Astrocyte (in vitro differentiated cells and primary cell): ENCODE measurements around the gene ZNF653. TPM values are rescaled to one million over a fixed set of nuclear protein-coding genes. Genes with fewer than 3 reads are reported as not detected.

Experiments
- DNase-seq: peaks from one replicate; pipeline ENCODE4 v3.0.0-alpha.2; 2010; ENCODE audit warnings: low read depth
- FAIRE-seq: peaks from 2 replicates; lab custom pipeline; 2011; peaks lifted over from hg19 to GRCh38; lab: Jason Lieb, UNC
- H2AFZ ChIP-seq: 2 replicates; pipeline ENCODE4 v1.6.0; 2012; ENCODE audit warnings: low read depth, low read length, inconsistent platforms
- H3K27ac ChIP-seq: 2 replicates; pipeline ENCODE4 v1.5.1; 2011; ENCODE audit warnings: low read depth, low read length, inconsistent platforms
- H3K27me3 ChIP-seq: 2 replicates; pipeline ENCODE4 v1.6.0; 2011; ENCODE audit warnings: low read length, inconsistent platforms; ENCODE audit not compliant: insufficient read depth
- H3K36me3 ChIP-seq: 2 replicates; pipeline ENCODE4 v1.5.1; 2011; ENCODE audit warnings: low read length, inconsistent platforms; ENCODE audit not compliant: insufficient read depth
- H3K4me1 ChIP-seq: 2 replicates; pipeline ENCODE4 v1.5.1; 2011; ENCODE audit warnings: low read length, inconsistent platforms; ENCODE audit not compliant: insufficient read depth
- H3K4me2 ChIP-seq: 2 replicates; pipeline ENCODE4 v1.6.0; 2012; ENCODE audit warnings: low read length, inconsistent platforms
- H3K4me3 ChIP-seq: 2 replicates; pipeline ENCODE4 v1.5.1; 2011; ENCODE audit warnings: low read depth, mild to moderate bottlenecking, low read length, inconsistent platforms; ENCODE audit not compliant: insufficient read depth
- H3K79me2 ChIP-seq: 2 replicates; pipeline ENCODE4 v1.6.0; 2012; ENCODE audit warnings: mild to moderate bottlenecking, low read length, inconsistent platforms; ENCODE audit not compliant: insufficient read depth
- H3K9ac ChIP-seq: 2 replicates; pipeline ENCODE4 v1.6.0; 2012; ENCODE audit warnings: mild to moderate bottlenecking, low read length, inconsistent platforms
- H3K9me3 ChIP-seq: 2 replicates; pipeline ENCODE4 v1.5.1; 2012; ENCODE audit warnings: low read depth, mild to moderate bottlenecking, low read length, inconsistent platforms; ENCODE audit not compliant: insufficient read depth
- H4K20me1 ChIP-seq: 2 replicates; pipeline ENCODE4 v1.6.0; 2012; ENCODE audit warnings: low read length, inconsistent platforms; ENCODE audit not compliant: insufficient read depth
- H3K27ac Mint-ChIP-seq: one replicate; pipeline ENCODE4 v1.8.0; 2021; ENCODE audit warnings: mild to moderate bottlenecking, mixed read lengths; ENCODE audit not compliant: unreplicated experiment
- H3K27me3 Mint-ChIP-seq: one replicate; pipeline ENCODE4 v1.8.0; 2021; ENCODE audit warnings: low read depth, mixed read lengths; ENCODE audit not compliant: unreplicated experiment
- H3K36me3 Mint-ChIP-seq: one replicate; pipeline ENCODE4 v1.8.0; 2021; ENCODE audit warnings: low read depth, mixed read lengths; ENCODE audit not compliant: unreplicated experiment
- H3K4me1 Mint-ChIP-seq: one replicate; pipeline ENCODE4 v1.8.0; 2021; ENCODE audit warnings: low read depth, mixed read lengths; ENCODE audit not compliant: unreplicated experiment
- H3K4me3 Mint-ChIP-seq: one replicate; pipeline ENCODE4 v1.8.0; 2021; ENCODE audit warnings: mild to moderate bottlenecking, moderate library complexity, mixed read lengths; ENCODE audit not compliant: unreplicated experiment
- H3K9me3 Mint-ChIP-seq: one replicate; pipeline ENCODE4 v1.8.0; 2021; ENCODE audit warnings: mild to moderate bottlenecking, mixed read lengths; ENCODE audit not compliant: unreplicated experiment
- CTCF ChIP-seq: IDR thresholded peaks from 2 replicates; pipeline ENCODE4 v1.5.1; 2011; ENCODE audit warnings: low read depth, mild to moderate bottlenecking, inconsistent platforms, low read length, moderate library complexity; ENCODE audit not compliant: insufficient read depth
- EZH2 ChIP-seq: IDR thresholded peaks from 2 replicates; pipeline ENCODE4 v1.6.1; 2012; ENCODE audit warnings: mild to moderate bottlenecking, low read length, inconsistent platforms; ENCODE audit not compliant: insufficient read depth
- total RNA-seq: library from RNA; stranded (reverse); gene quantifications from 2 replicates; pipeline ENCODE4 v1.2.1, GENCODE V29; 2021

Gene ZNF653
- total RNA-seq, 1 donor from 2014 or later, result 7.6 TPM

GRCh38 chr19:11446271-11446651, 59.4 kb downstream of the ZNF653 start:
- FAIRE-seq (no peak), DNase-seq (no peak)
- H3K4me1 Mint-ChIP-seq, result no peaks in the 10 kb centered on the region
- Histone ChIP-seq H4K20me1 (peaks cover 27% of the 10 kb centered on the region), H3K36me3 (peaks cover 8% of the 10 kb centered on the region), H3K9ac (no peak overlapping the region), H3K4me3 (no peak overlapping the region), H2AFZ (no peak overlapping the region), H3K27ac (no peak overlapping the region), H3K9me3 (no peaks in the 10 kb centered on the region), H3K4me1 (no peaks in the 10 kb centered on the region), H3K4me2 (no peak overlapping the region), H3K79me2 (no peaks in the 10 kb centered on the region), H3K27me3 (no peaks in the 10 kb centered on the region)
- peaks cover 2% of the 10 kb centered on the region for H3K36me3 Mint-ChIP-seq
- TF ChIP-seq CTCF, result no peak
- TF ChIP-seq EZH2, result no peak
- H3K9me3 Mint-ChIP-seq, result peaks cover 1% of the 10 kb centered on the region
- no peaks in the 10 kb centered on the region for H3K27me3 Mint-ChIP-seq
- no peak overlapping the region for H3K4me3 Mint-ChIP-seq
- H3K27ac Mint-ChIP-seq, result no peak overlapping the region

GRCh38 chr19:11445141-11445540, 60.5 kb downstream of the ZNF653 start:
- no peak overlapping the region for H3K4me3 ChIP-seq
- no peaks in the 10 kb centered on the region for H3K27me3 ChIP-seq
- no peak for DNase-seq
- no peak overlapping the region for H3K4me2 ChIP-seq
- TF ChIP-seq CTCF (no peak), EZH2 (no peak)
- H3K9me3 Mint-ChIP-seq, result peaks cover 1% of the 10 kb centered on the region
- H3K4me1 Mint-ChIP-seq, result no peaks in the 10 kb centered on the region
- H3K36me3 ChIP-seq, result peaks cover 14% of the 10 kb centered on the region
- H3K27ac Mint-ChIP-seq, result no peak overlapping the region
- H3K9me3 ChIP-seq, result no peaks in the 10 kb centered on the region
- no peak overlapping the region for H3K4me3 Mint-ChIP-seq
- H2AFZ ChIP-seq, result no peak overlapping the region
- no peaks in the 10 kb centered on the region for H3K27me3 Mint-ChIP-seq
- H3K4me1 ChIP-seq, result no peaks in the 10 kb centered on the region
- H4K20me1 ChIP-seq, result peaks cover 32% of the 10 kb centered on the region
- H3K36me3 Mint-ChIP-seq, result peaks cover 7% of the 10 kb centered on the region
- peaks cover 4% of the 10 kb centered on the region for H3K79me2 ChIP-seq
- no peak overlapping the region for H3K9ac ChIP-seq
- no peak overlapping the region for H3K27ac ChIP-seq
- no peak for FAIRE-seq

GRCh38 chr19:11444059-11444458, 61.6 kb downstream of the ZNF653 start:
- H3K27ac ChIP-seq, result no peak overlapping the region
- H3K4me3 ChIP-seq, result no peak overlapping the region
- peaks cover 14% of the 10 kb centered on the region for H3K36me3 ChIP-seq
- no peak overlapping the region for H3K4me2 ChIP-seq
- H3K9me3 ChIP-seq, result no peaks in the 10 kb centered on the region
- peaks cover 4% of the 10 kb centered on the region for H3K79me2 ChIP-seq
- Mint-ChIP-seq H3K27ac (no peak overlapping the region), H3K4me1 (no peaks in the 10 kb centered on the region), H3K27me3 (no peaks in the 10 kb centered on the region), H3K9me3 (no peaks in the 10 kb centered on the region), H3K36me3 (peaks cover 7% of the 10 kb centered on the region), H3K4me3 (no peak overlapping the region)
- no peaks in the 10 kb centered on the region for H3K27me3 ChIP-seq
- no peak overlapping the region for H3K9ac ChIP-seq
- H4K20me1 ChIP-seq, result peaks cover 32% of the 10 kb centered on the region
- no peak for DNase-seq
- H3K4me1 ChIP-seq, result no peaks in the 10 kb centered on the region
- no peak overlapping the region for H2AFZ ChIP-seq
- TF ChIP-seq EZH2 (no peak), CTCF (no peak)
- no peak for FAIRE-seq
